ENCODE measurements around the gene CXXC4.

CXXC4 gene

GRCh38 chr4:104488151-104488550, 6.5 kb downstream of the CXXC4 start:
- no peak for DNase-seq (ENCODE audit: low spot score)

DNA sequence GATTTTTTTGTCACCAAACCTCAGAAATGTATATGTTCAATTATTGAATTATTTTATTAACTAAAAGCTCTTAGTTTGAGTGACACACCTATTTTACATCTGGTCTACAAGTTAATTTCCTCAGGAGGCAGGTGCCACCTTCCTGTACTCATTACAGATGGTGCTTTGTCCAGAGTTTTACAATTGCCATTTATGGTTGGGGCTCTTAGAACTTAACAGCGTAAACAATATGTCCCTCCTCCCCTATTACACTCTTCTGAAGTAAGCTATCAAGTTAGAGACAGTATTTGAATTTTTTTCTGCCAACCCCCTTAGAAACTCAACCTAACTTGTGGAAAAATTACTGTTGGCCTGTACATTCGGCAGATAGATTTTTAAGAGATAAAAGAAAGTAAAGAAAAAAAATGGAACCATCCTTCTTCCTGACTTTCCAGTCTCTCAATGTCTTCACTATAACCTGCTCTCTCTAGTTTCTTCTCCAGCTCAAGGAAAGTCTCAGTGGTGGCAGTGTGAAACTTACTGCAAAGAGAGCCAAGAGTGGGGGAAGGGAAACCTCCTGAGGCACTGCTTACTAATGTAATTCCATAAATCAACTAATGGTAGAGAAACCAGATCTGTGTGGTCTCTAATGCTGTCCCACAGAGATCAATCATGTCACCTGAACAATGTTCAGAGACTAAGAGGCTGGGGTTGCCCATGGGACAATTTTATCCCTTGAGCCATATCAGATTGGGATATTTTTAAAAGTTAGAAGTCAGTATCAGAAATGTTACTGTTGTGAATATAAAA, 7.8 kb downstream of the CXXC4 start:
- no peak for DNase-seq (ENCODE audit: low spot score)

DNA sequence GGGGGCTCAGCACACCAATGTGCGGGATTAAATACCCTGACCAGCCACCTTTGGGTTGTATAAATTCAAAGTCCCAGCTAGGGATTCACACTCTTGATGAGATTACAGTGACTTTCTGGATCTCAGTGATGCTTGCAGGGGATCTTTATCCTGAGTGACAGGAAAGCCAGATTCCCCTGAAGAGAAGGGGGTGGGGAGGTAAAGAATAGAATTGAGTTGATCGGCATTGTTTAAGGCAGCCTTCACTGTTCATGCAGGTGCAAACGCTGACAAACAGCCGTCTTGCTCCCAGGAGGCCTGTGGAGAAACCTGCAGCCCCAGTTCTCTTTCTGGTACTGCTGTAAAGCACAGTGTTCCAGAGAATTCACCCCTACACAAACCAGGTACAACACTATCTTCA, 19.0 kb downstream of the CXXC4 start:
- DNase-seq (ENCODE audit: low spot score): no peak

DNA sequence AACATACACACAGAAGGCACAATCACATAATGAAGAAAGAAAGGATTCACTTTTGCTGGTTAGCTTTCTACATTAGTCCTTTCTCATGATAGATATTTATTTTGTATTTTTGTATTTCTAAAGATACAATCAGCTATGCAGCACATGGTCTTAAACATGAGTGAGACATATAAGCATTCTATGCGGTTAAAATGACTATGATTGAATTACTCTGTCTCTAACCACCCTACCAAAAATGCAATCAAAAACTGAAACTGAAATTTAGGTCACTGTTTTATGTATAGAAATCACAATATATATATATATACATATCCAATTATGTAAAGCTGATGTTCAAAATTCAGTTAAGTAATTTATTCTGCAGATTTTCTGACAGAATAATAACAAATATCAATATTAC, 21.9 kb downstream of the CXXC4 start:
- DNase-seq (ENCODE audit: low spot score): no peak

- no peak for DNase-seq (ENCODE audit: low spot score)
These were observed 23.9 kb downstream of the CXXC4 start for GRCh38 chr4:104470770-104471169.

DNA sequence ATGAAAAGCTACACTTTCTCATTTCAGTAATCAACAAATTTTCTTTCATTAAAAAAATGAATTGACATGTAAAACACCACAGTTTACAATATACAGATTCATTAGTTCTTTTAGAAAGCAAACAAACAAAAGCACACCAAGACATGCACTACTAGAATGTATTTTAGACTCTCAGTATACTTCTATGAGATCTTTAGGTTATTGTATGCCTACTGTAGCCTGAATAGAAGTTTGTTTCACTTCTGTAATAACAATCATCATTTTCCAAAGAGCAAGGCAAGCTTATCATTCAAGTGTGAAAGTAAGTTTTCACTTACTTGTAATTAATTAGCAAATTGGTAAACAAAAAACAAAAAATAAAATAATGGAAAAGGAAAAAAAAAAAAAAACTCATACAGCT, 24.9 kb downstream of the CXXC4 start:
- DNase-seq (ENCODE audit: low spot score): no peak

- DNase-seq (ENCODE audit: low spot score): no peak
These were observed 29.1 kb downstream of the CXXC4 start for GRCh38 chr4:104465619-104466018.

DNA sequence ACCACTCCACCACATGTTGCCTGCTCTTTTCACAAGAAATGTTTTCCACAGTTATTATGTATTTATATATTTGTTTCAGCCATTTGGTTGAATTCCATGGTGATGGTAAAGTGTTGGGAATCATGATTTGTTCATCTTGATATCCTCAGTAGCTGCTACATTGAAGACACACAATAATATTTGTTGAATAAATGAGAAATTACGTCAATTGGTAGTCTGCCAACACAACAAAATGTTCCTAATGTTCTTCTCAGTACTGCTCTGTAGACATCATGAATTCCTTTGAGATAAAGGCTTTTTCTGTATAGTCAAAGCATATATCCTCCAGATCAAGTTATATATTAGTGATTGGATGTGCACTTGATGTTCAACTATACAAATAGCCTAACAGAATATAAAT, 29.5 kb downstream of the CXXC4 start:
- no peak for DNase-seq (ENCODE audit: low spot score)

DNA sequence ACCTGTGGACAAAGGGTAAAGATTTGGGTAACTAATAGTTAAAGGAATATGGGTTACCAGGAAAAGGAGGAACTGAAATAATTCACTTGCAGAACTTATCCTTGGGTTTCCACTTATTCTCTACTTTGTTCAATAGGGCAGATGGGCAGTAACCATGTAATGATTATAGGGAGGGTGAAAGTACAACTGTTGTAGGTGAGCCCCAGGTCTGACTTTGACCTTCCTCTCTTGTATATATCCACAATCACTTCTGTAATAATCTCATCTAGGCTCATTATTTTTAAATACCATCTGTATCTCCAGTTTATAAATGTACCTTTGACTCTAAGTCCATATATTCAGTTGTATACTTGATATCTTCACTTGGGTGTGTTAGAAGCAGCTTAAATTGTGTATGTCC, 32.1 kb downstream of the CXXC4 start:
- DNase-seq (ENCODE audit: low spot score): no peak

- no peak for DNase-seq (ENCODE audit: low spot score)
These were observed 37.2 kb downstream of the CXXC4 start for GRCh38 chr4:104457308-104457981.

- DNase-seq (ENCODE audit: low spot score): peak; percentile 23
These were observed 43.1 kb downstream of the CXXC4 start for GRCh38 chr4:104451573-104451972.

DNA sequence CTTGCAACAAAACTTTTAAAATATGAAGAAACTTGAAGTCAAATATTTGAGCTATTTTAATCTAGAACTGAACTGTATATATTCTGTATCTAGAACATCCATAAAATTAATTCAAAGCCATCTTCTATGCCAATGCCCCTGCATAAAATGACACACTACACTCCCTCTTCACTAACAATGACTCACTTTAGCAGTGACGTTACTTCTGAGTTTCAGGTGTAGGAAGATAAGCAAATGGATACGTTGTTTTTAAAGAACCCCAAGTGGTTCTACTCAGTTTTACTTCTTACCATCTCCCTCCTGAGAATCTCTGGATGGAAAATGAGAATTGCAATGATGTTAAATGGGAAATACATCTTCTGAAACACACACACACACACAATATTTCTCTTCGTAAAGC, 45.2 kb downstream of the CXXC4 start:
- DNase-seq (ENCODE audit: low spot score): no peak

GRCh38 chr4:104447294-104447693, 47.4 kb downstream of the CXXC4 start:
- DNase-seq (ENCODE audit: low spot score): no peak

GRCh38 chr4:104446431-104447278, 48.0 kb downstream of the CXXC4 start:
- no peak for DNase-seq (ENCODE audit: low spot score)

- no peak for DNase-seq (ENCODE audit: low spot score)
These were observed 50.0 kb downstream of the CXXC4 start for GRCh38 chr4:104444685-104445084.

- no peak for DNase-seq (ENCODE audit: low spot score)
These were observed 58.2 kb downstream of the CXXC4 start for GRCh38 chr4:104436542-104436941.

DNA sequence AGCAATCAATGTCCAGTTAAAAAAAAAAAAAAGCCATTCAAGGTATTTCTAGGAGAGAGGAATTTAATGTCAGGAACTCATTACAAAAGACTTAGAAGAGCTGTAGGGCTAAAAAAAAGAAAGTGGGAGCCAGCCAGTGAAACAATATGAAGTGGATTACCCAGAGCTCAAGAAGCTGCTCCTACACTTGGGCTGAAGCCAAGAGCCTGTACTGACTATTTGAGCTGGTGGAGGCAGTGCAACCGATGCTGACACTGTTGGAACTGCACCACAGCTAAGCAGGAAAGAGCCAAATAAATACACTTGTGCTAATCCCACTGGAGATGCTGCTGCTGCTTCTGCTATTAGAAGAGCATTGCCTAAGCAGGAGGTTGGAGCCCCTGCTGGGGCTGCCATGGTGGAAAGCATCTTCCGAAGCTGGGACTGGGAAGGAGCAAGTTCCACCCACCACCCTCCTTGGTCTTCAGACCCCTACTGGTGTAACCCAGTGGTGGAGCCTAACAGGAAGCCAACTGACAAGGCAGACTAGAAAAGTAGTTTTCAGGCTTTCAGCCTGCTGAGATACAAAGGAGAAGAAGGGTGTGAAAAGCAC, 65.4 kb downstream of the CXXC4 start:
- peak; percentile 32 for DNase-seq (ENCODE audit: low spot score)

DNA sequence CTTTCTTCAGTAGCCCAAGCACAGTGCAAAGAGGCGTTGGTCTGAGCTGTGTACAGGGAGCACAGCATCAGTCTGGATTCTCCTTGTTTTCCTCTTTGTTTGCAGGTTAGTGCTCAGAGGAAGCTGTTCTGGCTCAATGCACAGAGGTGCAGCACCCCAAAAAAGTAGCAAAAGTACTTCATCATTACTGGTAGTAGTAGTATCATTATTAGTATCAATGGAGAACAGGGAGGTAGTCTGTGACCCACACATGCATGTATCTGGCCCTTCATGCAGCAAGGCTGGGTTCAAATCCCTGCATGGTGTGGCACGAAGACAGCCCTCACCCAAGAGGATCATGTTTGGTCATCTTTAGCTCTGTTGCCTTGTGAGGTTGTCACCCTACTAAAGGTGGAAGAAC, 68.7 kb downstream of the CXXC4 start:
- no peak for DNase-seq (ENCODE audit: low spot score)

GRCh38 chr4:104424989-104425388, 69.7 kb downstream of the CXXC4 start:
- DNase-seq (ENCODE audit: low spot score): no peak

GRCh38 chr4:104424475-104424941, 70.2 kb downstream of the CXXC4 start:
- DNase-seq (ENCODE audit: low spot score): no peak

- DNase-seq (ENCODE audit: low spot score): no peak
These were observed 73.1 kb downstream of the CXXC4 start for GRCh38 chr4:104421566-104421965.

DNA sequence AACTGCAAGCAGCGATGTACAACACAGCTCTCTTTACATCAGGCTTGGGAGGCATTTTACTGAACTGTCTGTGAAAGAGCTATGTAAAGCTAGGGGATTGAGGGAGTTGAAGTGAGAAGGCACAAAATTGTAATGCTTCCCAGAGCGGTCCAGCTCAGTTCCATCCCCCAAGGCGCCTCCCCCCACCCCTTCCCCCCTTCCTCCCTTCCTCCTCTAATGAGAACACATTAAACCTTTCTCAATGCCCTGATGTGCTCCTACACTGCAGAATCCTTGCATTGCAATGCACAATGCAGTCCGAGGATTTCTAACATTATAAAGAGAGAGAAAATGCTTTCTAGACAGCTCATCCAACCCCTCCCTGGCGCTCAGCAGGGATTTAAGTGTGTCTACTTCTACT, 73.9 kb downstream of the CXXC4 start:
- no peak for DNase-seq (ENCODE audit: low spot score)
